ENCODE results near the gene CFTR. TPM values are rescaled to one million over a fixed set of nuclear protein-coding genes. Genes with fewer than 3 reads are reported as not detected.

The CFTR gene
- total RNA-seq, 2 donors from 2014 or later, result 2.0 to 3.5 TPM

DNA sequence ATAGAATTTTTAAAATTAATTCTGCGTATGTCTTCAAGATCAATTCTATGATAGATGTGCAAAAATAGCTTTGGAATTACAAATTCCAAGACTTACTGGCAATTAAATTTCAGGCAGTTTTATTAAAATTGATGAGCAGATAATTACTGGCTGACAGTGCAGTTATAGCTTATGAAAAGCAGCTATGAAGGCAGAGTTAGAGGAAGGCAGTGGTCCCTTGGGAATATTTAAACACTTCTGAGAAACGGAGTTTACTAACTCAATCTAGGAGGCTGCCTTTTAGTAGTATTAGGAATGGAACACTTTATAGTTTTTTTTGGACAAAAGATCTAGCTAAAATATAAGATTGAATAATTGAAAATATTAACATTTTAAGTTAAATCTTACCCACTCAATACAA is 70.8 kb downstream of the CFTR start:
- H3K9me3 Mint-ChIP-seq, result no peaks in the 10 kb centered on the region
- H3K36me3 Mint-ChIP-seq (ENCODE audit: low read depth), result no peaks in the 10 kb centered on the region
- no peak for DNase-seq

GRCh38 chr7:117552660-117553059 is 72.8 kb downstream of the CFTR start:
- Histone ChIP-seq H3K27ac (ENCODE audit: low read depth, low read length) (no peak overlapping the region), H3K36me3 (ENCODE audit: control insufficient read depth, insufficient read depth, low read length) (no peaks in the 10 kb centered on the region), H3K4me1 (ENCODE audit: control insufficient read depth, insufficient read depth, low read length) (no peaks in the 10 kb centered on the region), H3K9me3 (ENCODE audit: control insufficient read depth, low read length) (no peaks in the 10 kb centered on the region), H3K4me3 (ENCODE audit: low read length) (no peak overlapping the region), H3K9ac (ENCODE audit: extremely low read depth, low read length, poor library complexity, severe bottlenecking) (no peak overlapping the region), H3K27me3 (ENCODE audit: control insufficient read depth, insufficient read depth, low read length, poor library complexity, severe bottlenecking) (no peaks in the 10 kb centered on the region)
- Mint-ChIP-seq H3K27me3 (ENCODE audit: insufficient read depth) (no peaks in the 10 kb centered on the region), H3K4me3 (no peak overlapping the region), H3K9me3 (no peaks in the 10 kb centered on the region), H3K27ac (no peak overlapping the region), H3K4me1 (no peaks in the 10 kb centered on the region), H3K36me3 (ENCODE audit: low read depth) (no peaks in the 10 kb centered on the region)
- DNase-seq, result no peak
- TF ChIP-seq CTCF (conservative IDR thresholded peaks at IDR 0.05), result no peak

More for the DNA sequence above, 70.8 kb downstream of the CFTR start:
- Histone ChIP-seq H3K27ac (ENCODE audit: low read depth, low read length) (no peak overlapping the region), H3K27me3 (ENCODE audit: control insufficient read depth, insufficient read depth, low read length, poor library complexity, severe bottlenecking) (no peaks in the 10 kb centered on the region), H3K9me3 (ENCODE audit: control insufficient read depth, low read length) (no peaks in the 10 kb centered on the region), H3K4me1 (ENCODE audit: control insufficient read depth, insufficient read depth, low read length) (no peaks in the 10 kb centered on the region), H3K4me3 (ENCODE audit: low read length) (no peak overlapping the region), H3K36me3 (ENCODE audit: control insufficient read depth, insufficient read depth, low read length) (no peaks in the 10 kb centered on the region), H3K9ac (ENCODE audit: extremely low read depth, low read length, poor library complexity, severe bottlenecking) (no peak overlapping the region)
- H3K27me3 Mint-ChIP-seq (ENCODE audit: insufficient read depth), result no peaks in the 10 kb centered on the region
- H3K27ac Mint-ChIP-seq, result no peak overlapping the region
- H3K4me1 Mint-ChIP-seq, result no peaks in the 10 kb centered on the region
- no peak overlapping the region for H3K4me3 Mint-ChIP-seq
- no peak for TF ChIP-seq CTCF (conservative IDR thresholded peaks at IDR 0.05)
- WGBS, 2 experiments (ENCODE audit: insufficient coverage in 1 of 2, insufficient read length in 1 of 2), result 95 to 100% methylated on average over 1 to 2 of the region's 2 CpGs

- H3K4me3 ChIP-seq (ENCODE audit: low read length), result no peak overlapping the region
- Mint-ChIP-seq H3K27ac (no peak overlapping the region), H3K4me1 (no peaks in the 10 kb centered on the region), H3K9me3 (no peaks in the 10 kb centered on the region), H3K36me3 (ENCODE audit: low read depth) (no peaks in the 10 kb centered on the region), H3K27me3 (ENCODE audit: insufficient read depth) (no peaks in the 10 kb centered on the region), H3K4me3 (no peak overlapping the region)
- no peak overlapping the region for H3K27ac ChIP-seq (ENCODE audit: low read depth, low read length)
- no peaks in the 10 kb centered on the region for H3K36me3 ChIP-seq (ENCODE audit: control insufficient read depth, insufficient read depth, low read length)
- H3K9me3 ChIP-seq (ENCODE audit: control insufficient read depth, low read length), result no peaks in the 10 kb centered on the region
- no peaks in the 10 kb centered on the region for H3K27me3 ChIP-seq (ENCODE audit: control insufficient read depth, insufficient read depth, low read length, poor library complexity, severe bottlenecking)
- WGBS, 2 experiments (ENCODE audit: insufficient coverage in 1 of 2, insufficient read length in 1 of 2), result 94 to 100% methylated on average over 3 to 5 of the region's 5 CpGs
- H3K9ac ChIP-seq (ENCODE audit: extremely low read depth, low read length, poor library complexity, severe bottlenecking), result no peak overlapping the region
- DNase-seq, result no peak
- TF ChIP-seq CTCF (conservative IDR thresholded peaks at IDR 0.05), result no peak
- no peaks in the 10 kb centered on the region for H3K4me1 ChIP-seq (ENCODE audit: control insufficient read depth, insufficient read depth, low read length)
These were observed 75.4 kb downstream of the CFTR start for GRCh38 chr7:117555260-117555659.
